ENCODE measurements around the gene SPDYE8.
"Not testable (repeated sequence)": the region's sequence is repeated elsewhere in the genome, so short reads cannot be mapped to it uniquely, and the experiment has no call there.

DNA sequence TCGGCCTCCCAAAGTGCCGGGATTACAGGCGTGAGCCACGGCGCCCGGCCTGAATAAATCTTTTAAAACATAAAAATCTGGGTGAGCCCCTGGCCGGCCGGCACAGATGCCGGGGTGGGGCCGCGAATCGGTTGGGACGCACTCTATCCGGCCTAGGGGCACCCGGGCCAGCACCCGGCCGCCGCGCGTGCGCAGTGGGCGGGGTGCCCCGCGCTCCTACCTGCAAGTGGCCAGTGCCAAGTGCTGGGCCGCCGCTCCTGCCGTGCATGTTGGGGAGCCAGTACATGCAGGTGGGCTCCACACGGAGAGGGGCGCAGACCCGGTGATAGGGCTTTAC lies 24.2 kb downstream of the SPDYE8 start:
- not testable (repeated sequence) for TF ChIP-seq POLR2A (IDR thresholded peaks at IDR 0.05; ENCODE audit: low read length); GATA1 (IDR thresholded peaks at IDR 0.05; ENCODE audit: low read depth, low read length)
